H1 (cell line): ENCODE results near the gene CBX2. TPM values are rescaled to one million over a fixed set of nuclear protein-coding genes. Genes with fewer than 3 reads are reported as not detected.

Experiments used
- ASH2L ChIP-seq: fragments of 200-600, 300-600 bp; sonication (generic); IDR thresholded peaks from one replicate; pipeline ENCODE4 v1.7.1; 2017; ENCODE audit warnings: low read length
- CHD7 ChIP-seq: fragments of 300-600 bp; sonication (generic); IDR thresholded peaks from 2 replicates; pipeline ENCODE4 v1.7.1; 2012; ENCODE audit warnings: low read length, moderate library complexity, mild to moderate bottlenecking, inconsistent platforms; ENCODE audit not compliant: insufficient replicate concordance
- CTCF ChIP-seq, 3 experiments: IDR thresholded peaks; 1 replicate in 2 of 3; 2 replicates in 1 of 3; pipeline versions ENCODE4 v1.5.1 to v1.6.1; 2011; ENCODE audit warnings: low read length in 3 of 3, mild to moderate bottlenecking in 3 of 3, inconsistent platforms in 2 of 3, low read depth in 1 of 3, moderate library complexity in 1 of 3; ENCODE audit not compliant: insufficient read depth in 1 of 3; ENCODE audit errors: control extremely low read depth in 1 of 3
- JUN ChIP-seq: IDR thresholded peaks from 2 replicates; pipeline ENCODE4 v1.6.1; 2011; ENCODE audit warnings: low read depth, mild to moderate bottlenecking, improper control_type of control experiment, low read length
- TBP ChIP-seq: IDR thresholded peaks from 2 replicates; pipeline ENCODE4 v1.6.1; 2011; ENCODE audit warnings: low read depth, low read length, improper control_type of control experiment
- TEAD4 ChIP-seq: IDR thresholded peaks from 2 replicates; pipeline ENCODE4 v1.6.1; 2012; ENCODE audit warnings: low read depth, low read length, inconsistent platforms, mixed read lengths
- ZNF274 ChIP-seq: IDR thresholded peaks from 2 replicates; pipeline ENCODE4 v1.7.0; 2012; ENCODE audit warnings: low read length, borderline replicate concordance; ENCODE audit errors: extremely low read depth
- polyA plus RNA-seq, 7 experiments: library from polyadenylated mRNA; depleted of rRNA in 3 of 7; stranded (reverse) in 5 of 7; unstranded in 2 of 7; fragments of >200 nt in 5 of 7; fragments of 200-250 nt in 2 of 7; gene quantifications; 1 replicate in 5 of 7; 2 replicates in 1 of 7; 4 replicates in 1 of 7; pipeline versions ENCODE4 v1.2.1 to v1.2.3, GENCODE V29; 2011 to 2013; ENCODE audit warnings: missing spikeins in 2 of 7, mixed read lengths in 2 of 7
- total RNA-seq: library from RNA; stranded (reverse); fragmentation: NEBNext Ultra II Directional; extraction: Animal tissue kit (Norgen Biotek cat#: 25700); gene quantifications from 2 replicates; pipeline ENCODE4 v1.2.1, GENCODE V29; 2021

The CBX2 gene
- total and polyA plus RNA-seq, 2 of the 8 experiments (the other 6 are each of a cell fraction or from before 2014, with no cell fraction given) = 64.3 to 83.9 TPM

GRCh38 chr17:79798299-79799173, 20.6 kb downstream of the CBX2 start (continued):
- TF ChIP-seq CHD7 (no peak), CTCF (IDR thresholded peaks at IDR 0.05; ENCODE audit: control extremely low read depth in 1 of 3, insufficient read depth in 1 of 3, low read depth in 1 of 3, low read length in 3 of 3) (no peak; a peak in 1 of 4 replicates), ZNF274 (no peak), TEAD4 (no peak), TBP (no peak), JUN (no peak), ASH2L (no peak)
